GM19328 (cell line): Measurements from ENCODE around the gene NKD2.

Experiments used
- ATAC-seq: cut with Tn5 transposase; IDR thresholded peaks from one replicate; pipeline ENCODE4 v1.9.1; 2021; ENCODE audit warnings: mild to moderate bottlenecking, moderate library complexity; ENCODE audit not compliant: unreplicated experiment

Gene NKD2

GRCh38 chr5:1028481-1029281 is 20.1 kb downstream of the NKD2 start:
- ATAC-seq: no peak

- no peak for ATAC-seq
Observed at GRCh38 chr5:1029282-1029944, 20.8 kb downstream of the NKD2 start.

- no peak for ATAC-seq
Observed at GRCh38 chr5:1029945-1030625, 21.5 kb downstream of the NKD2 start.

- ATAC-seq: no peak
Observed at GRCh38 chr5:1030801-1031271, 22.2 kb downstream of the NKD2 start.

- no peak for ATAC-seq
Observed at GRCh38 chr5:1031306-1031959, 22.8 kb downstream of the NKD2 start.

- ATAC-seq: no peak
Observed at GRCh38 chr5:1032011-1032410, 23.4 kb downstream of the NKD2 start.

GRCh38 chr5:1032551-1033027 is 24.0 kb downstream of the NKD2 start:
- ATAC-seq: no peak

- ATAC-seq: no peak
Observed at GRCh38 chr5:1033178-1033577, 24.6 kb downstream of the NKD2 start.

- ATAC-seq: no peak
Observed at GRCh38 chr5:1033606-1034420, 25.2 kb downstream of the NKD2 start.

- ATAC-seq: no peak
Observed at GRCh38 chr5:1034421-1034905, 25.9 kb downstream of the NKD2 start.

- no peak for ATAC-seq
Observed at GRCh38 chr5:1034986-1035385, 26.4 kb downstream of the NKD2 start.

- no peak for ATAC-seq
Observed at GRCh38 chr5:1035421-1036405, 27.1 kb downstream of the NKD2 start.

GRCh38 chr5:1036504-1037122 is 28.0 kb downstream of the NKD2 start:
- no peak for ATAC-seq

- no peak for ATAC-seq
Observed at GRCh38 chr5:1037123-1037670, 28.6 kb downstream of the NKD2 start.

GRCh38 chr5:1037671-1038416 is 29.2 kb downstream of the NKD2 start:
- no peak for ATAC-seq

GRCh38 chr5:1038417-1039209 is 30.0 kb downstream of the NKD2 start:
- no peak for ATAC-seq

- ATAC-seq: no peak
Observed at GRCh38 chr5:1039210-1039548, 30.6 kb downstream of the NKD2 start.
